Ishikawa (cell line): ENCODE data around the gene LRRC45.

Source experiments
- CEBPB ChIP-seq: IDR thresholded peaks from 2 replicates; pipeline ENCODE4 v1.6.1; 2012
- CREB1 ChIP-seq: IDR thresholded peaks from 2 replicates; pipeline ENCODE4 v1.6.1; 2012; ENCODE audit warnings: low read depth
- EGR1 ChIP-seq: IDR thresholded peaks from 2 replicates; pipeline ENCODE4 v1.6.1; 2012
- EP300 ChIP-seq: IDR thresholded peaks from 2 replicates; pipeline ENCODE4 v1.6.1; 2012; ENCODE audit warnings: borderline replicate concordance
- FOXM1 ChIP-seq: IDR thresholded peaks from 2 replicates; pipeline ENCODE4 v1.6.1; 2012; ENCODE audit warnings: low read depth, borderline replicate concordance
- NFIC ChIP-seq: IDR thresholded peaks from 2 replicates; pipeline ENCODE4 v1.6.1; 2012
- RAD21 ChIP-seq: IDR thresholded peaks from 2 replicates; pipeline ENCODE4 v1.6.1; 2012; ENCODE audit warnings: low read depth
- TAF1 ChIP-seq: IDR thresholded peaks from 2 replicates; pipeline ENCODE4 v1.6.1; 2012; ENCODE audit warnings: low read depth, mild to moderate bottlenecking
- TCF12 ChIP-seq: IDR thresholded peaks from 2 replicates; pipeline ENCODE4 v1.6.1; 2012; ENCODE audit warnings: low read depth
- TEAD4 ChIP-seq: IDR thresholded peaks from 2 replicates; pipeline ENCODE4 v1.6.1; 2012
- YY1 ChIP-seq: IDR thresholded peaks from 2 replicates; pipeline ENCODE4 v1.6.1; 2012; ENCODE audit warnings: low read depth
- ZBTB7A ChIP-seq: IDR thresholded peaks from 2 replicates; pipeline ENCODE4 v1.6.1; 2012; ENCODE audit warnings: low read depth
- TF ChIP-seq, protein P1 (sequence below): IDR thresholded peaks from 2 replicates; pipeline ENCODE4 v1.6.1; 2012
- TF ChIP-seq, protein P2 (sequence below): IDR thresholded peaks from 2 replicates; pipeline ENCODE4 v1.6.1; 2012; ENCODE audit warnings: low read depth, mild to moderate bottlenecking
- TF ChIP-seq, protein P3 (sequence below): IDR thresholded peaks from 2 replicates; pipeline ENCODE4 v1.6.1; 2012

The LRRC45 gene

GRCh38 chr17:82004517-82005455 is 18.3 kb upstream of the LRRC45 start:
- TF ChIP-seq CEBPB, result no peak
- no peak for TF ChIP-seq CREB1
- TF ChIP-seq ZBTB7A, result no peak
- TF ChIP-seq YY1, result no peak

- no peak for TF ChIP-seq YY1
- TF ChIP-seq EGR1, result no peak
- no peak for TF ChIP-seq TAF1
- TF ChIP-seq FOXM1, result no peak
- no peak for TF ChIP-seq EP300
- TF ChIP-seq ZBTB7A, result no peak
- no peak for TF ChIP-seq CEBPB
- no peak for TF ChIP-seq CREB1
- no peak for TF ChIP-seq RAD21
- TF ChIP-seq, protein P1, sequence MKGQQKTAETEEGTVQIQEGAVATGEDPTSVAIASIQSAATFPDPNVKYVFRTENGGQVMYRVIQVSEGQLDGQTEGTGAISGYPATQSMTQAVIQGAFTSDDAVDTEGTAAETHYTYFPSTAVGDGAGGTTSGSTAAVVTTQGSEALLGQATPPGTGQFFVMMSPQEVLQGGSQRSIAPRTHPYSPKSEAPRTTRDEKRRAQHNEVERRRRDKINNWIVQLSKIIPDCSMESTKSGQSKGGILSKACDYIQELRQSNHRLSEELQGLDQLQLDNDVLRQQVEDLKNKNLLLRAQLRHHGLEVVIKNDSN, result no peak
- TF ChIP-seq, protein P2, sequence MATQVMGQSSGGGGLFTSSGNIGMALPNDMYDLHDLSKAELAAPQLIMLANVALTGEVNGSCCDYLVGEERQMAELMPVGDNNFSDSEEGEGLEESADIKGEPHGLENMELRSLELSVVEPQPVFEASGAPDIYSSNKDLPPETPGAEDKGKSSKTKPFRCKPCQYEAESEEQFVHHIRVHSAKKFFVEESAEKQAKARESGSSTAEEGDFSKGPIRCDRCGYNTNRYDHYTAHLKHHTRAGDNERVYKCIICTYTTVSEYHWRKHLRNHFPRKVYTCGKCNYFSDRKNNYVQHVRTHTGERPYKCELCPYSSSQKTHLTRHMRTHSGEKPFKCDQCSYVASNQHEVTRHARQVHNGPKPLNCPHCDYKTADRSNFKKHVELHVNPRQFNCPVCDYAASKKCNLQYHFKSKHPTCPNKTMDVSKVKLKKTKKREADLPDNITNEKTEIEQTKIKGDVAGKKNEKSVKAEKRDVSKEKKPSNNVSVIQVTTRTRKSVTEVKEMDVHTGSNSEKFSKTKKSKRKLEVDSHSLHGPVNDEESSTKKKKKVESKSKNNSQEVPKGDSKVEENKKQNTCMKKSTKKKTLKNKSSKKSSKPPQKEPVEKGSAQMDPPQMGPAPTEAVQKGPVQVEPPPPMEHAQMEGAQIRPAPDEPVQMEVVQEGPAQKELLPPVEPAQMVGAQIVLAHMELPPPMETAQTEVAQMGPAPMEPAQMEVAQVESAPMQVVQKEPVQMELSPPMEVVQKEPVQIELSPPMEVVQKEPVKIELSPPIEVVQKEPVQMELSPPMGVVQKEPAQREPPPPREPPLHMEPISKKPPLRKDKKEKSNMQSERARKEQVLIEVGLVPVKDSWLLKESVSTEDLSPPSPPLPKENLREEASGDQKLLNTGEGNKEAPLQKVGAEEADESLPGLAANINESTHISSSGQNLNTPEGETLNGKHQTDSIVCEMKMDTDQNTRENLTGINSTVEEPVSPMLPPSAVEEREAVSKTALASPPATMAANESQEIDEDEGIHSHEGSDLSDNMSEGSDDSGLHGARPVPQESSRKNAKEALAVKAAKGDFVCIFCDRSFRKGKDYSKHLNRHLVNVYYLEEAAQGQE, result no peak
- TF ChIP-seq NFIC, result no peak
Observed at GRCh38 chr17:82005701-82006348, 17.3 kb upstream of the LRRC45 start.

DNA sequence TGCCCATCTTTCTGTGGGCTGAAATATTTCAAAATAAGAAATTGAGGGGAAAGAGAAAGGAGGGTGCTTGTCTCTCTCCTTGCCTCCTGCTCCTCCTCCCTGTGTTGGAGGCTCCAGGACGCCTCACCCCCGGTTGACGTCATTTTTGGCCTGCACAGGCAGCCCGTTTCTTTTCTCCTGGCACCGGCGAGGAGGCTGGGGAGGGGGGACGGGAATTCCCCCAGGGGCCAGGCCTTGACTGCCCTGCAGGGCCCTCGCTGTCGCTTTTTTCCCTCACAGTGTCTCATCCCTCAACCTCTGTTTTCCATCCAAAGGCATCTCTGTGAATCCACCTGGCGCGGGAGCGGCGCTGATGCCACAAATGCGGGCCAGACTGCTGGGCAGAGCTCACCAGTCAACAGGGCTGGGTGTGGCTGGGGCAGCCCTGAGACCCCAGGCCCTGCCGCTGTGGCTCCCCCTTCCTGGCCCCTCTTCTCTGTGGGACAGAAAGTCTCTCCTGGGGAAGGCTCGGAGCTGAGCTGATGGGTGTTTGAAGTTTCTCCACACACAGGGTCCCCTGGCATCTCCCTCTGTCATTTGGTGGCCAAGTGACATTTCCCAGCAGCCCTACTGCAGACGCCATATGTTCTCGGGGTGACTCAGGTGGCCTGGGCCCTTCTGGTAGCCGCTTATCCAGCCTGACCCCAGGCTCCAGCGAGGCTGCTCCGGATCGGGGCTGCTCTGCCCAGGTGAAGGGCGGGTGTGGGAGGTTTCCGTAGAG is 16.5 kb upstream of the LRRC45 start:
- TF ChIP-seq NFIC (no peak), EGR1 (no peak)

DNA sequence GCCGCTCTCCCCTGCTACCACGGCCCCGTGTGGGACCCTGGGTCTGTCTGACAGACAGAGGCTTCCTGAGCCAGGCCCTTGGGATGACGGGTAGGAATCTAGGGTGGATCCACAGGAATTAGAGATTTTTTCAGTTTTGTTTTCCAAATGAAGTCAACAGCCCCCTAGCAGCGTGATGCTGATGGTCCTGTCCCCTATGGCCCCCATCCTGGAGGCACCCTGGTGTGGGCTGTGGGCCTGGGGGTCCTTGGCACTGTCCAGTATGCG is 15.9 kb upstream of the LRRC45 start:
- TF ChIP-seq CEBPB, result no peak
- TF ChIP-seq TCF12, result no peak
- TF ChIP-seq, protein P3, sequence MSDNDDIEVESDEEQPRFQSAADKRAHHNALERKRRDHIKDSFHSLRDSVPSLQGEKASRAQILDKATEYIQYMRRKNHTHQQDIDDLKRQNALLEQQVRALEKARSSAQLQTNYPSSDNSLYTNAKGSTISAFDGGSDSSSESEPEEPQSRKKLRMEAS, result no peak
- no peak for TF ChIP-seq NFIC
- no peak for TF ChIP-seq ZBTB7A
- TF ChIP-seq, protein P1, result no peak
- TF ChIP-seq FOXM1, result no peak
- TF ChIP-seq EGR1, result no peak
- no peak for TF ChIP-seq YY1
- TF ChIP-seq TEAD4, result no peak
- no peak for TF ChIP-seq CREB1
- no peak for TF ChIP-seq TAF1
- no peak for TF ChIP-seq EP300
- TF ChIP-seq RAD21, result no peak
- TF ChIP-seq, protein P2, result no peak

DNA sequence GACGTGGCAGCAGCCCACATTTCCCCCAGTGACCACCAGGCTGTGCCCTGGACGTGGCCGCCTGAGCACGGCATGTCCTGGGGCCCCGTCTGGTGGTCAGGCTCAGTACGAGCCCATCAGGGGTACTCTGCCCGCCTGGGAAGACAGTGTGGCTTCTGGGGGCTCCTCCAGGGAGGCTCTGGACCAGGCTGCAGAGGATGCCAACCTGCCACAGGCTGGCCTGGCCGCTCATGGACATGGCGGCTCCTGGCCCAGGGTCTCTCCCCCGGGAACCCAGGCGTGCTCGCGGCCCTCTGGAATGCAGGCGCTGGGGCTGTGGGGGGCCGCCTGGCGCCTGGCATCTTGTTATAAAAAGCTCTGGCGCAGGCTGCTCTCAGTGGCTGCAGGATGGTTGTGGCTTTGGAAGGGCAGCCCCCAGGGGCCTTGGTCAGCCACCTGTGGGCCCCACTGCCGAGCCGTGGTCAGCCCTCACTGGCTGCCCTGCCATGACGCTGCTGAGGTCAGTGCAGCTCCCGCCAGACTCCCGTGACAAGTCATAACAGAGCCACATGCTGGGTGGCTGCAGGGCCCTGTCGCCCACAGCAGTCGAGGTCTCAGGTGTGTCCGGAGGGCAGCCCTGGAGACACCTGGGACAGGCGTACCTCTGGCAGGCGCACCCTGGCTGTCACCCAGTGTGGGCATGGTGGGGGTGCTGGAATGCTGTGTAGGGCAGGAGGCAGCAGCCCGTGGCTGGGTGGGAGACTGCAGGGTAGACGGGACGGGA is 15.4 kb upstream of the LRRC45 start:
- TF ChIP-seq RAD21 (no peak), EGR1 (no peak), TEAD4 (no peak)
- TF ChIP-seq, protein P1, result no peak
